Naive B cell (primary cell): ENCODE measurements around the gene SCGN. TPM values are rescaled to one million over a fixed set of nuclear protein-coding genes. Genes with fewer than 3 reads are reported as not detected.

ENCODE experiments used
- polyA plus RNA-seq, 6 donors: library from polyadenylated mRNA; unstranded; fragments of 300-500 nt; fragmentation: Illumina TruSeq; gene quantifications; one replicate each; pipeline ENCODE4 v1.2.3, GENCODE V29; 2021; ENCODE audit warnings: low read depth in 6 of 6

SCGN gene
- polyA plus RNA-seq, 6 donors from 2014 or later, result not detected

Other genes starting within 250 kb of the SCGN start
- not detected for gene SLC17A4, start 102.5 kb downstream of the SCGN start, polyA plus RNA-seq
- not detected for gene SLC17A1, start 179.8 kb downstream of the SCGN start, polyA plus RNA-seq
- gene SLC17A3, start 222.0 kb downstream of the SCGN start, polyA plus RNA-seq, result under 1 TPM in 1 of 6 donors, not detected in 5; 0.29 TPM